ENCODE results near the gene NALF2. TPM values are rescaled to one million over a fixed set of nuclear protein-coding genes. Genes with fewer than 3 reads are reported as not detected.

Gene NALF2
- total and polyA plus RNA-seq, 2 donors (not counting 1 experiment from before 2014, with no cell fraction given) = not detected

DNA sequence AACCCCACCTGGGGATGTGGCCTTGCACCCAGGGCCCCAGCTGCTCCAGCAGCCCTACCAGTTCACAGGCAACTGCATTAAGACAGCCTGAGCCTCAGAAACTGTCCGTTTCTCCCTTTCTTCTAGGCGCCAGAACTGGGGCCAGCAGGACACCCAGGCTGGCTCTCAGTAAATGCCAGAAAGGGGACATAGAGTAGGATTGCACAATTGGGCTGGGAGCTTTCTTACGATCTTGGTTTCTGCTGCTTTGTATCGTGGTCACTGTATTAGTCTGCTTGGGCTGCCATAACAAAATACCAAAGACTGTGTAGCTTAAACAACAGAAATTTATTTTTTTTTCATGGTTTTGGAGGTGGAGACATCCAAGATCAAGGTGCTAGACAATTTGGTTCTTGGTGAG, 48.4 kb downstream of the NALF2 start:
- no peak overlapping the region for H3K27ac Mint-ChIP-seq
- intact Hi-C loops (cut with micrococcal nuclease) = no loop called here
- CTCF ChIA-PET = interaction anchor here (0.9 kb wide), 1 partner anchor 14 kb away, joined by 3 read pairs; no protein-coding TSS in a partner anchor

More for the DNA sequence above, 48.4 kb downstream of the NALF2 start:
- POLR2A ChIA-PET = no interaction called here
- Mint-ChIP-seq H3K9me3 (ENCODE audit: insufficient read depth) (no peaks in the 10 kb centered on the region), H3K4me3 (no peak overlapping the region), H3K27me3 (peaks cover 2% of the 10 kb centered on the region), H3K4me1 (no peaks in the 10 kb centered on the region)
- ATAC-seq (ENCODE audit: low read depth) = no peak
- H2AFZ ChIP-seq (ENCODE audit: insufficient read depth, low read depth, low read length, poor library complexity, severe bottlenecking) = no peak overlapping the region
- peaks cover 0 to 2% (median 0%) of the 10 kb centered on the region in 3 donors for H3K9me3 ChIP-seq (ENCODE audit: control extremely low read depth in 1 of 3, control insufficient read depth in 2 of 3, insufficient read depth in 1 of 3, low read length in 2 of 3)
- no peaks in the 10 kb centered on the region for H3K36me3 ChIP-seq (replicated peaks in 1 of 2; ENCODE audit: control extremely low read depth in 1 of 2, control insufficient read depth in 1 of 2, extremely low read depth in 1 of 2, insufficient read depth in 2 of 2, low read length in 1 of 2)
- no peak overlapping the region for H3K9ac ChIP-seq (ENCODE audit: low read length)
- no peak overlapping the region for H3K4me3 ChIP-seq (ENCODE audit: control extremely low read depth in 1 of 5, extremely low read depth in 1 of 5, insufficient read depth in 1 of 5, low read depth in 2 of 5, low read length in 4 of 5)
- TF ChIP-seq CTCF (IDR thresholded peaks at IDR 0.05) = no peak
- no peak for TF ChIP-seq EZH2 (IDR thresholded peaks at IDR 0.05; ENCODE audit: borderline replicate concordance, insufficient read depth, low read depth, low read length, poor library complexity, severe bottlenecking)
- DNase-seq = no peak
- H3K4me1 ChIP-seq (ENCODE audit: control insufficient read depth in 2 of 2, insufficient read depth in 2 of 2, low read length in 2 of 2) = no peaks in the 10 kb centered on the region
- H3K27me3 ChIP-seq (replicated peaks in 1 of 4; ENCODE audit: control extremely low read depth in 1 of 4, control insufficient read depth in 3 of 4, insufficient read depth in 4 of 4, low read length in 3 of 4) = no peaks in the 10 kb centered on the region
- H3K4me2 ChIP-seq (replicated peaks; ENCODE audit: low read depth, low read length, poor library complexity, severe bottlenecking) = no peak overlapping the region
- no CpG with 5 or more reads among the region's 4 CpGs for WGBS (ENCODE audit: insufficient coverage)
- no peaks in the 10 kb centered on the region for H4K20me1 ChIP-seq (ENCODE audit: control insufficient read depth, insufficient read depth, low read length, poor library complexity, severe bottlenecking)
- no peaks in the 10 kb centered on the region for H3K79me2 ChIP-seq (ENCODE audit: control insufficient read depth, insufficient read depth, low read length)
- no peak overlapping the region for H3K27ac ChIP-seq (ENCODE audit: low read length in 2 of 2)

Other genes starting within 250 kb of the NALF2 start
- gene EDA, start 111.8 kb downstream of the NALF2 start, total RNA-seq = 0.24 and 1.2 TPM in 2 replicates
- gene EDA, start 111.8 kb downstream of the NALF2 start, polyA plus RNA-seq = 0.04 and 0.10 TPM in 2 replicates